HG03103 (cell line): ENCODE measurements around the gene PABPN1L.

ENCODE experiments used
- ATAC-seq: cut with Tn5 transposase; IDR thresholded peaks from one replicate; pipeline ENCODE4 v1.9.1; 2021; ENCODE audit warnings: low read depth; ENCODE audit not compliant: unreplicated experiment

The PABPN1L gene

GRCh38 chr16:88871349-88871702, 4.9 kb upstream of the PABPN1L start:
- no peak for ATAC-seq

GRCh38 chr16:88870608-88871348, 4.3 kb upstream of the PABPN1L start:
- ATAC-seq, result no peak

- ATAC-seq, result no peak
These were observed 3.2 kb upstream of the PABPN1L start for GRCh38 chr16:88869673-88869980.

- no peak for ATAC-seq
These were observed 2.7 kb upstream of the PABPN1L start for GRCh38 chr16:88868974-88869672.

GRCh38 chr16:88867581-88868246, 1.3 kb upstream of the PABPN1L start:
- no peak for ATAC-seq

- no peak for ATAC-seq
These were observed 718 bp downstream of the PABPN1L start for GRCh38 chr16:88865742-88866141.

GRCh38 chr16:88865310-88865709, 1.1 kb downstream of the PABPN1L start:
- no peak for ATAC-seq

- no peak for ATAC-seq
These were observed 1.9 kb downstream of the PABPN1L start for GRCh38 chr16:88864521-88864920.

- ATAC-seq, result no peak
These were observed 2.4 kb downstream of the PABPN1L start for GRCh38 chr16:88864099-88864498.

- ATAC-seq, result no peak
These were observed 3.0 kb downstream of the PABPN1L start for GRCh38 chr16:88863426-88863825.

- ATAC-seq, result no peak
These were observed 3.5 kb downstream of the PABPN1L start for GRCh38 chr16:88862968-88863367.

- no peak for ATAC-seq
These were observed 5.1 kb downstream of the PABPN1L start for GRCh38 chr16:88861359-88861758.

GRCh38 chr16:88859381-88860091, 6.9 kb downstream of the PABPN1L start:
- ATAC-seq, result no peak

- no peak for ATAC-seq
These were observed 8.6 kb downstream of the PABPN1L start for GRCh38 chr16:88857728-88858339.

- peak; percentile 68 for ATAC-seq
These were observed 9.4 kb downstream of the PABPN1L start, which contains the start of the genes GALNS and TRAPPC2L for GRCh38 chr16:88856828-88857727. TSS of gene GALNS (minus strand) at chr16:88856947. CDS start at chr16:88856877, 70 bp downstream. TSS of gene TRAPPC2L (plus strand) at chr16:88857127. CDS start at chr16:88857151, 24 bp downstream.

- no peak for ATAC-seq
These were observed 10.2 kb downstream of the PABPN1L start for GRCh38 chr16:88856122-88856827.

GRCh38 chr16:88855736-88856121, 10.7 kb downstream of the PABPN1L start:
- ATAC-seq, result no peak

- ATAC-seq, result no peak
These were observed 11.3 kb downstream of the PABPN1L start for GRCh38 chr16:88855176-88855575.
